Testis (tissue), 3 donors: Measurements from ENCODE around the gene NNMT. TPM values are rescaled to one million over a fixed set of nuclear protein-coding genes. Genes with fewer than 3 reads are reported as not detected.

Experiments used
- DNase-seq: peaks from one replicate; pipeline ENCODE4 v3.0.0-alpha.2; 2019
- H3K27ac ChIP-seq, 2 donors: fragments of 200-600 bp; sonication (generic); one replicate each; pipeline ENCODE4 v1.5.1; 2019
- H3K27me3 ChIP-seq: fragments of 200-600 bp; sonication (generic); one replicate; pipeline ENCODE4 v1.5.1; 2019
- H3K36me3 ChIP-seq: fragments of 200-600 bp; sonication (generic); one replicate; pipeline ENCODE4 v1.5.1; 2017; ENCODE audit warnings: low read depth; ENCODE audit errors: missing control alignments
- H3K4me1 ChIP-seq: fragments of 200-600 bp; sonication (generic); one replicate; pipeline ENCODE4 v1.5.1; 2019
- H3K4me3 ChIP-seq, 2 donors: fragments of 200-600 bp; sonication (generic); one replicate each; pipeline ENCODE4 v1.5.1; 2017 to 2019
- H3K9me3 ChIP-seq: fragments of 200-600 bp; sonication (generic); one replicate; pipeline ENCODE4 v1.5.1; 2017
- CTCF ChIP-seq, 3 experiments: fragments of 450-650 bp in 2 of 3; fragments of 200-600 bp in 1 of 3; sonication (generic) in 1 of 3; IDR thresholded peaks; one replicate each; pipeline ENCODE4 v1.5.1; 2016 to 2019; ENCODE audit warnings: antibody characterized with exemption in 3 of 3, mild to moderate bottlenecking in 2 of 3, moderate library complexity in 1 of 3
- POLR2A ChIP-seq: fragments of 450-650 bp; IDR thresholded peaks from one replicate; pipeline ENCODE4 v1.6.1; 2017; ENCODE audit warnings: antibody characterized with exemption, mild to moderate bottlenecking, moderate library complexity
- WGBS, 2 donors: methylation state at CpG; one replicate each; pipeline ENCODE4 v1.1.5; 2018; 5-methylcytosine and 5-hydroxymethylcytosine counted together
- intact Hi-C: fragments of 100-400 bp; cut with DNase I; formaldehyde crosslinking; loops from one replicate; pipeline ENCODE4 v1.15.1; 2023; ENCODE audit warnings: low total_unique reads
- polyA plus RNA-seq: library from polyadenylated mRNA; stranded (reverse); fragments of 350-450 nt; fragmentation: Illumina TruSeq; extraction: RNeasy Lipid Tissue Mini Kit (QIAGEN cat#74804); gene quantifications from one replicate; pipeline ENCODE4 v1.2.3, GENCODE V29; 2014; ENCODE audit warnings: low read depth, low replicate concordance; ENCODE audit not compliant: insufficient read depth
- total RNA-seq, 2 donors: library from RNA; depleted of rRNA; stranded (reverse); fragments of >200 nt; gene quantifications; one replicate each; pipeline ENCODE4 v1.2.3, GENCODE V29; 2016

The NNMT gene
- total and polyA plus RNA-seq, 3 donors from 2014 or later: 10.6 to 38.8 (median 28.7) TPM

- intact Hi-C loops: no loop called here
- WGBS, 2 donors: 75 to 84% methylated on average over 4 of the region's 4 CpGs
- Histone ChIP-seq H3K27me3 (no peaks in the 10 kb centered on the region), H3K4me1 (no peaks in the 10 kb centered on the region), H3K9me3 (no peaks in the 10 kb centered on the region), H3K36me3 (no peaks in the 10 kb centered on the region), H3K4me3 (no peak overlapping the region), H3K27ac (no peak overlapping the region)
- TF ChIP-seq CTCF (IDR thresholded peaks at IDR 0.05): no peak
- TF ChIP-seq POLR2A: no peak
- no peak for DNase-seq
These were observed 23.9 kb upstream of the NNMT start for GRCh38 chr11:114272311-114272710.

- H3K36me3 ChIP-seq: no peaks in the 10 kb centered on the region
- TF ChIP-seq POLR2A: no peak
- TF ChIP-seq CTCF (IDR thresholded peaks at IDR 0.05): no peak
- intact Hi-C loops: no loop called here
- 77 to 90% methylated on average over 3 of the region's 3 CpGs for WGBS, 2 donors
- no peaks in the 10 kb centered on the region for H3K9me3 ChIP-seq
- no peak for DNase-seq
- no peaks in the 10 kb centered on the region for H3K27me3 ChIP-seq
- H3K4me3 ChIP-seq: no peak overlapping the region
- H3K27ac ChIP-seq: no peak overlapping the region
- no peaks in the 10 kb centered on the region for H3K4me1 ChIP-seq
These were observed 23.1 kb upstream of the NNMT start for GRCh38 chr11:114273071-114273470.

GRCh38 chr11:114273890-114274635 lies 22.1 kb upstream of the NNMT start:
- Histone ChIP-seq H3K36me3 (no peaks in the 10 kb centered on the region), H3K4me1 (no peaks in the 10 kb centered on the region), H3K4me3 (no peak overlapping the region), H3K27ac (no peak overlapping the region), H3K9me3 (no peaks in the 10 kb centered on the region), H3K27me3 (no peaks in the 10 kb centered on the region)
- WGBS, 2 donors: 84 to 86% methylated on average over 5 of the region's 5 CpGs
- TF ChIP-seq POLR2A (no peak), CTCF (IDR thresholded peaks at IDR 0.05) (no peak)
- no peak for DNase-seq
- intact Hi-C loops: no loop called here

- 81 to 85% methylated on average over 3 of the region's 3 CpGs for WGBS, 2 donors
- Histone ChIP-seq H3K4me1 (no peaks in the 10 kb centered on the region), H3K9me3 (no peaks in the 10 kb centered on the region), H3K27me3 (no peaks in the 10 kb centered on the region), H3K36me3 (no peaks in the 10 kb centered on the region), H3K27ac (no peak overlapping the region), H3K4me3 (no peak overlapping the region)
- intact Hi-C loops: no loop called here
- no peak for DNase-seq
- TF ChIP-seq CTCF (IDR thresholded peaks at IDR 0.05) (no peak), POLR2A (no peak)
These were observed 21.6 kb upstream of the NNMT start for GRCh38 chr11:114274637-114275036.

GRCh38 chr11:114275280-114275679 lies 20.9 kb upstream of the NNMT start:
- no peaks in the 10 kb centered on the region for H3K27me3 ChIP-seq
- no peak for TF ChIP-seq CTCF (IDR thresholded peaks at IDR 0.05)
- no peak for TF ChIP-seq POLR2A
- H3K27ac ChIP-seq: no peak overlapping the region
- H3K36me3 ChIP-seq: no peaks in the 10 kb centered on the region
- no peaks in the 10 kb centered on the region for H3K9me3 ChIP-seq
- no peak overlapping the region for H3K4me3 ChIP-seq
- intact Hi-C loops: no loop called here
- DNase-seq: no peak
- H3K4me1 ChIP-seq: no peaks in the 10 kb centered on the region
- 56 to 69% methylated on average over 3 of the region's 3 CpGs for WGBS, 2 donors
